K562 (cell line): ENCODE measurements around the gene ZNF195. TPM values are rescaled to one million over a fixed set of nuclear protein-coding genes. Genes with fewer than 3 reads are reported as not detected.
"Not testable (repeated sequence)": the region's sequence is repeated elsewhere in the genome, so short reads cannot be mapped to it uniquely, and the experiment has no call there.

Source experiments
- ATAC-seq: fragments of 200-7000 bp; cut with Tn5 transposase; 3 replicates; pipeline ENCODE4 v1.9.1; 2020; ENCODE audit warnings: moderate library complexity
- BruUV-seq: library from RNA; stranded (reverse); fragments of 400-500 nt; replicated peaks from 2 replicates; lab custom pipeline; 2021; lab: Mats Ljungman, UMichigan
- CTCF ChIA-PET: fragments of 300-600 bp; formaldehyde crosslinking; extraction: SDS; loops from one replicate; lab custom pipeline; 2021; ENCODE audit warnings: low intra/inter-chr PET ratio; lab: Yijun Ruan, JAX
- POLR2A ChIA-PET: fragments of 300-600, 350-650 bp; sonication (Branson Sonifier 250); formaldehyde crosslinking; extraction: SDS; loops from one replicate; lab custom pipeline; 2021; ENCODE audit warnings: antibody characterized with exemption, inconsistent platforms; lab: Yijun Ruan, JAX
- DNase-seq, 4 experiments: peaks; one replicate each; pipeline versions ENCODE4 v3.0.0 to v3.0.0-alpha.2; 2011 to 2018; ENCODE audit warnings: low spot score in 3 of 4, mixed read lengths in 3 of 4; ENCODE audit errors: extremely low read depth in 1 of 4
- FAIRE-seq: peaks from 2 replicates; lab custom pipeline; 2011; peaks lifted over from hg19 to GRCh38; lab: Jason Lieb, UNC
- H2AFZ ChIP-seq: 2 replicates; pipeline ENCODE4 v1.6.0; 2011; ENCODE audit warnings: low read depth, low read length, control low read depth, inconsistent platforms
- H3K27ac ChIP-seq: fragments of 200-600 bp; 3 replicates; pipeline ENCODE4 v1.8.0; 2011; ENCODE audit warnings: low read depth, mild to moderate bottlenecking, control low read depth, inconsistent platforms, low read length, moderate library complexity, mixed read lengths; ENCODE audit errors: extremely low read depth
- H3K27me3 ChIP-seq, 2 experiments: fragments of 300-600 bp in 1 of 2; 2 replicates in 1 of 2; 3 replicates in 1 of 2; pipeline versions ENCODE4 v1.6.0 to v1.8.0; 2011; ENCODE audit warnings: inconsistent platforms in 2 of 2, low read length in 2 of 2, mild to moderate bottlenecking in 1 of 2, mixed read lengths in 1 of 2, moderate library complexity in 1 of 2; ENCODE audit not compliant: control insufficient read depth in 2 of 2, insufficient read depth in 2 of 2
- H3K36me3 ChIP-seq: fragments of 300-600 bp; 3 replicates; pipeline ENCODE4 v1.8.0; 2011; ENCODE audit warnings: mild to moderate bottlenecking, low read length, inconsistent platforms; ENCODE audit not compliant: control insufficient read depth, insufficient read depth
- H3K4me1 ChIP-seq, 2 experiments: fragments of 200-600 bp in 1 of 2; replicated peaks in 1 of 2; 2 replicates in 1 of 2; 3 replicates in 1 of 2; pipeline versions ENCODE4 v1.5.1 to v1.8.0; 2011; ENCODE audit warnings: inconsistent platforms in 2 of 2, low read length in 2 of 2, mild to moderate bottlenecking in 1 of 2, mixed read lengths in 1 of 2, moderate library complexity in 1 of 2; ENCODE audit not compliant: control insufficient read depth in 2 of 2, insufficient read depth in 2 of 2
- H3K4me2 ChIP-seq: 2 replicates; pipeline ENCODE4 v1.6.1; 2011; ENCODE audit warnings: low read length, control low read depth, inconsistent platforms, mixed read lengths; ENCODE audit not compliant: insufficient read depth
- H3K4me3 ChIP-seq: fragments of 200-600 bp; sonication (generic), shearing (Covaris generic); 2 replicates; pipeline ENCODE4 v1.5.1; 2016; ENCODE audit warnings: control low read depth, inconsistent platforms
- H3K79me2 ChIP-seq: fragments of 200-600 bp; 3 replicates; pipeline ENCODE4 v1.8.0; 2011; ENCODE audit warnings: low read length, inconsistent platforms; ENCODE audit not compliant: control insufficient read depth, insufficient read depth
- H3K9ac ChIP-seq, 2 experiments: 2 replicates each; pipeline versions ENCODE4 v1.6.0 to v1.6.1; 2011; ENCODE audit warnings: low read depth in 2 of 2, low read length in 2 of 2, control low read depth in 1 of 2, inconsistent platforms in 1 of 2, mild to moderate bottlenecking in 1 of 2, mixed read lengths in 1 of 2; ENCODE audit not compliant: insufficient read depth in 1 of 2
- H3K9me1 ChIP-seq: one replicate; pipeline ENCODE4 v1.6.0; 2011; ENCODE audit warnings: inconsistent platforms, mild to moderate bottlenecking, low read length, moderate library complexity; ENCODE audit not compliant: control insufficient read depth, insufficient read depth
- H3K9me3 ChIP-seq: replicated peaks from 2 replicates; pipeline ENCODE4 v1.5.1; 2011; ENCODE audit warnings: low read depth, low read length, inconsistent platforms; ENCODE audit not compliant: control insufficient read depth, insufficient read depth
- H4K20me1 ChIP-seq: replicated peaks from 2 replicates; pipeline ENCODE4 v1.6.1; 2011; ENCODE audit warnings: low read length, inconsistent platforms, mixed read lengths; ENCODE audit not compliant: control insufficient read depth, insufficient read depth
- ZNF592 ChIP-seq: fragments of 450-650 bp; IDR thresholded peaks from 2 replicates; pipeline ENCODE4 v1.6.1; 2017; ENCODE audit warnings: antibody characterized with exemption, mild to moderate bottlenecking
- WGBS: fragments of 100-300 bp; shearing (Covaris generic); methylation state at CpG from one replicate; pipeline ENCODE4 v1.1.6; 2016; ENCODE audit warnings: low coverage, mixed read lengths; ENCODE audit not compliant: insufficient coverage; ENCODE audit errors: missing lambda C conversion rate; 5-methylcytosine and 5-hydroxymethylcytosine counted together
- in situ Hi-C: fragments of 300-500 bp; cut with MboI; formaldehyde crosslinking; loops from 4 replicates; pipeline ENCODE4 v1.15.0; 2018; ENCODE audit warnings: inconsistent platforms, mixed read lengths
- intact Hi-C: fragments of 100-400 bp; cut with micrococcal nuclease; formaldehyde crosslinking; loops from 2 replicates; pipeline ENCODE4 v1.14.2; 2022
- polyA plus RNA-seq, 8 experiments: library from polyadenylated mRNA; depleted of rRNA in 4 of 8; stranded (reverse) in 5 of 8; unstranded in 3 of 8; fragments of >200 nt; fragmentation: Nextera tagmentation in 2 of 8; fragmentation: Illumina TruSeq in 1 of 8; extraction: Ambion mirVana in 2 of 8; extraction: Trizol in 1 of 8; gene quantifications; 2 replicates each; pipeline versions ENCODE4 v1.2.1 to v1.2.3, GENCODE V29; 2011 to 2014; ENCODE audit warnings: inconsistent platforms in 1 of 8, missing spikeins in 1 of 8
- total RNA-seq, 7 experiments: library from RNA; depleted of rRNA in 6 of 7; stranded (reverse); fragments of >200 nt in 6 of 7; fragmentation: Illumina TruSeq in 2 of 7; extraction: Trizol in 2 of 7; gene quantifications; 2 replicates each; pipeline versions ENCODE4 v1.2.1 to v1.2.3, GENCODE V29; 2011 to 2021; ENCODE audit warnings: low replicate concordance in 1 of 7

The ZNF195 gene
- total and polyA plus RNA-seq, 9 of the 15 experiments (the other 6 are each of a cell fraction or from before 2014, with no cell fraction given): 42.1 to 75.5 (median 60.4) TPM

- not testable (repeated sequence) for FAIRE-seq
Measured at GRCh38 chr11:3395468-3395867, 16.5 kb upstream of the ZNF195 start.

GRCh38 chr11:3394956-3395355, 16.0 kb upstream of the ZNF195 start:
- WGBS: 66% methylated on average over 7 of the region's 10 CpGs
- H3K9me1 ChIP-seq, DNase-seq, H3K27me3 ChIP-seq, intact Hi-C loops, FAIRE-seq, H3K4me3 ChIP-seq, H2AFZ ChIP-seq, H3K27ac ChIP-seq, H4K20me1 ChIP-seq, POLR2A ChIA-PET, H3K9me3 ChIP-seq, CTCF ChIA-PET, H3K4me2 ChIP-seq, H3K79me2 ChIP-seq, ATAC-seq, BruUV-seq, H3K4me1 ChIP-seq, in situ Hi-C loops, H3K9ac ChIP-seq: not testable (repeated sequence)
- peaks cover 18% of the 10 kb centered on the region; the same call in 2 of the 3 replicates for H3K36me3 ChIP-seq

More at GRCh38 chr11:3395468-3395867, 16.5 kb upstream of the ZNF195 start:
- BruUV-seq, H3K9me3 ChIP-seq, DNase-seq, H3K79me2 ChIP-seq, ATAC-seq, intact Hi-C loops, CTCF ChIA-PET, H3K4me3 ChIP-seq, H4K20me1 ChIP-seq, H3K9me1 ChIP-seq, H3K9ac ChIP-seq, H3K27ac ChIP-seq, H2AFZ ChIP-seq, H3K4me1 ChIP-seq, POLR2A ChIA-PET, H3K27me3 ChIP-seq, H3K4me2 ChIP-seq, in situ Hi-C loops: not testable (repeated sequence)
- 51% methylated on average over 4 of the region's 5 CpGs for WGBS
- peaks cover 14% of the 10 kb centered on the region; the same call in 2 of the 3 replicates for H3K36me3 ChIP-seq
- TF ChIP-seq ZNF592: 0 out of 2 replicates have a peak, but pooled peaks have one; percentile 33

- H3K79me2 ChIP-seq, intact Hi-C loops, H3K9me3 ChIP-seq, in situ Hi-C loops, H3K4me1 ChIP-seq, DNase-seq, H4K20me1 ChIP-seq, H2AFZ ChIP-seq, H3K27ac ChIP-seq, H3K4me2 ChIP-seq, BruUV-seq, CTCF ChIA-PET, ATAC-seq, H3K4me3 ChIP-seq, H3K9me1 ChIP-seq, FAIRE-seq, H3K27me3 ChIP-seq, POLR2A ChIA-PET, H3K9ac ChIP-seq: not testable (repeated sequence)
- WGBS: 91% methylated on average over 9 of the region's 13 CpGs
- peaks cover 31% of the 10 kb centered on the region; the same call in 2 of the 3 replicates for H3K36me3 ChIP-seq
Measured at GRCh38 chr11:3393450-3393849, 14.5 kb upstream of the ZNF195 start.
